ENCODE measurements around the gene UBE2F.

- TF ChIP-seq POLR2A (IDR thresholded peaks at IDR 0.05): no peak
- no peak for TF ChIP-seq CTCF (IDR thresholded peaks at IDR 0.05)
Observed at GRCh38 chr2:238023608-238024007, 56.8 kb downstream of the UBE2F start.

All from testis (tissue), 2 donors.